ENCODE results near the gene CCNL2.
A peak's percentile ranks its signal among the peaks of the same experiment; 100 is the strongest.
"Not testable (repeated sequence)": the region's sequence is repeated elsewhere in the genome, so short reads cannot be mapped to it uniquely, and the experiment has no call there.

Gene CCNL2

DNA sequence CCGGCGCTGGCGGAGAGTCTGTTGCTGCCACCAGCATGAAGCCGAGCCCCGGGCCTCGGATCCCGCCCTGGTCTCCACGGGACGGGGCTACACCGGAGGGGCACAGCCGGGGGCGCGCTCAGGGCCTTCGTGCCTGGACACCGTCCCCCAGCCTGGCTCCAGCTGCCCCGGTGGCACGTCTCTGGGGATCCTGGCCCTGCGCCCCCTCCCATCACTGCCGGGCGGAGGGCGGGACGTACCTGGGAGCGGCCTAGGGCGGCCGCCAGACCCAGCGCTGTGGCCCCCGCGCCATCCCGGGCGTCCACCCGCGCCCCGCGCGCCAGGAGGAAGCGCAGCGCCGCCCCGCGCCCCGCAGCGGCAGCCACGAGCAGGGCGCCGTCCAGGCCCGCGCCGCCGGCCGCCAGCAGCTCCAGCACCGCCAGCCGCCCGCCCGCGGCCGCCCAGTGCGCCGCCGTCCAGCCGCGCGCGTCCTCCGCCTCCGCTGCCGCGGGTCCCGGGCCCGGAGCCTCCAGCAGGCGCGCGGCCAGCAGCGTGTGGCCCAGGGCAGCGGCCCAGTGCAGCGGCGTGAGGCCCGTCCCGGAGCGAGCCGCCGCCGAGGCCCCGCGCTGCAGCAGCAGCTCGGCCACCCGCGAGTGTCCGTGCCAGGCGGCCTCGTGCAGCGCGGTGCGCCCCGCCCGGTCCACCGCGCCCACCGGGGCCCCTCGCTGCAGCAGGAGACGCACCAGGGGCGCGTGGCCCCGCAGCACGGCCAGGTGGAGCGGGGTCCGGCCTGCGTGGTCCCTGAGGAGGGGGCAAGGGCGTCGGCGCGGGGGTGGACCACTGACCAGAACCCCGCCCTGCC, 20.9 kb upstream of the CCNL2 start:
- DNase-seq, result peak; percentile 43

DNA sequence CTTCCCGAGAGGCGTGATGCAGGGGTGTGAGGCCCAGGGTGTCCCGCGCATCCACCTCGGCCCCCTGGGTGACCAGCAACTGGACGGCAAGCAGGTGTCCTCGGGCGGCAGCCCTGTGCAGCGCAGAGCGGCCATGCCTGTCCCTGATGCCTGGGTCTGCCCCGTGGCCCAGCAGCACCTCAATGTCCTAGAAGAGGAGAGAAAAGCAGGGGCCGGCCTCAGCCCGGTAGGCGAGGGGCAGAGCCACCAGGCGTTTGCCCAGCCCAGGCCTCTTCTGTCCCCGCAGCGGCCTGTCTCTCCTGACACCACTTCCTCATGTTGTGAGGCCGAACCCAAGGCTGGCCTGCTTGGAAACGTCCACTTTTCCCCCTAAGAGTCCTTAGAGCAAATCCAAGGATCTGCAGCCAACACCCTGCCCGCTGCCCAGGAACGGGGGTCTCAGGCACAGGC, 20.3 kb upstream of the CCNL2 start:
- DNase-seq, result peak; percentile 17

DNA sequence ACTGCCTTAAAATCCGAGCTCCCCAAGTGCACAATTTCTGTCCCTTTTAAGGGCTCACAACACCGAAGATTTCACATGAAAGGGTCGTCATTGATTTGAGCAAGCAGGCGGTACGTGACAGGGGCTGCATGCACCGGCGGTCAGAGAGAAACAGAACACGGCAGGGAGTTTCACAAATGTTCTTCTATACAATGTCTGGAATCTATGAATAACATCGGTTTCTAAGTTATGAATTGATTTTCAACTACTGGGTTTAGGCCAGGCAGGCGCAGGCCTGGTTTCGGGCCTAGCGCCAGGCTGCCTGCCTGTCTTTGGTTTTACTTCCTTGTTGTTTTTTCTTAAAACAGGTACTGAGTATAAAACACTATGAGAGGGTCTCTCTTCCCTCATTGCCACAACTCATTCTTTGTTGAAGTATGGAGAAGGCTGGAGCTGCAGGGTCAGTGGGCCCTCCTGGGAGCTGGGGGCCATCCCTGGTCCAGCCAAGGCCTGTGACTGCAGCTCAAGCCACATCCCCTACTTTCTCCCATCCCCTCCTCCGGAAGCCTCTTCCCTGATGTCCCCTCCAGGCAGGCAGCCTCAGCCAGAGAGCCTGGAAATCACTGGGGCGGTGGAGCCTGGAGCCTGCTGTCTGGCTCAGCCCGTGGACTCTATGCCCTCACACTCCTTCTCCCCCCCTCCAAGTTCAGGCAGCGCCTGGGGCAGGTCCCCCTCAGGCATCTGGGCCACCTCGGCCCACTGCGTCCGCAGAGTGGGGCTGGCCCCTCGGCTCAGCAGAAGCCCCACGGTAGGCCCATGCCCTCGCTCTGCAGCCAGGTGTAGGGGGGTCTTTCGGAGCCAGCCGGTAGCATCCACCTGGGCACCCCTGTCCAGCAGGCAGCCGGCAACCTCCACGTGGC, 19.6 kb upstream of the CCNL2 start:
- DNase-seq, result peak; percentile 20

DNA sequence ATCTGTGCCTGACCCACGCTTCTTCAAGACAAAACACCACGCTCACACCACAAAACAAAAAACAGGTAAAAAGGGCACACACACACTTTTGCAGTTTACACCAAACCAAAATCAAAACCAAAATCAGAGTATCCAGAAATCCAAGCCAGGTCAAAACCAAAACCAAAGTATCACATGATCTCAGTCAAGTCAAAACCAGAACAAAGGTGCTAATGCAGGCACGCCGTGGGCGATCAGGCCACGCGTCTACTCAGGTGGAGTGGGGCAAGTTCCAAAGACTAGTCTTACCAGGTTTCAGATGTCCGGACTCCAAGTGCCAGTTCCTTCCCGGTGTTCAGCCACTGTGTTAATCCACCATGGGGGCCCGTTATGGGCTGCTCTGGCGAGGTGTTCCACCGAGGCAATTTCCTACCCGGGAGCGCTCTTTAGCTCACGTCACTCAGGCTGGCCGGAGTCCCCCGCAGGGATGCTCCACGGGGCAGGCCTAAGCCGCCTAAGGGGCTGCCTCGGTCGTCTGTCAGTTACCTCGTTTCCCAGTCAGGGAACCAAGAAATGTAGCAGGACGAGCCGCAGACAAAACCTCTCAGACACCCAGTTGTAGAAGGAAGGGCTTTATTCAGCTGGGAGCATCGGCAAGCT, 18.8 kb upstream of the CCNL2 start:
- not testable (repeated sequence) for DNase-seq

GRCh38 chr1:1417396-1417795, 18.3 kb upstream of the CCNL2 start:
- DNase-seq, result not testable (repeated sequence)

GRCh38 chr1:1415751-1416150, 16.6 kb upstream of the CCNL2 start:
- DNase-seq, result no peak

DNA sequence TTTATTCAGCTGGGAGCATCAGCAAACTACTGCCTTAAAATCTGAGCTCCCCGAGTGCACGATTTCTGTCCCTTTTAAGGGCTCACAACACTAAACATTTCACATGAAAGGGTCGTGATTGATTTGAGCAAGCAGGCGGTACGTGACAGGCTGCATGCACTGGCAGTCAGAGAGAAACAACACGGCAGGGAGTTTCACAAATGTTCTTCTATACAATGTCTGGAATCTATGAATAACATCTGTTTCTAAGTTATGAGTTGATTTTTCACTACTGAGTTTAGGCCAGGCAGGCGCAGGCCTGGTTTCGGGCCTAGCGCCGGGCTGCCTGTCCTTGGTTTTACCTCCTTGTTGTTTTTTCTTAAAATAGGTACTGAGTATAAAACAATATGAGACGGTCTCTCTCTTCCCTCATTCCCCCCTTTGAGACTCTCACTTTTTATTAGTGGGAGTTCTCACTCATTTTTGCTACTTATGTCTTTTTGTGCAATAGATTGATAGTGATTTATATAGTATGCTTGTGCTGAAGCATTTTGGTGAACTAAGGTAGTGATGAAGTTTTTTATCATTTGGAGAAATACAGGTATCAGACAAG, 13.3 kb upstream of the CCNL2 start:
- DNase-seq, result not testable (repeated sequence)

- no peak for DNase-seq
Measured at GRCh38 chr1:1411626-1412025, 12.5 kb upstream of the CCNL2 start.

- DNase-seq, result not testable (repeated sequence)
Measured at GRCh38 chr1:1410238-1410637, 11.1 kb upstream of the CCNL2 start.

GRCh38 chr1:1407636-1408318, 8.6 kb upstream of the CCNL2 start:
- peak; percentile 41 for DNase-seq

GRCh38 chr1:1406821-1407635, 7.9 kb upstream of the CCNL2 start, which contains the start of gene MRPL20:
Gene MRPL20 (minus strand): TSS chr1:1407293. CDS start chr1:1407217, 76 bp downstream.
- peak; percentile 96 for DNase-seq

- DNase-seq, result no peak
Measured at GRCh38 chr1:1406101-1406820, 7.1 kb upstream of the CCNL2 start.

DNA sequence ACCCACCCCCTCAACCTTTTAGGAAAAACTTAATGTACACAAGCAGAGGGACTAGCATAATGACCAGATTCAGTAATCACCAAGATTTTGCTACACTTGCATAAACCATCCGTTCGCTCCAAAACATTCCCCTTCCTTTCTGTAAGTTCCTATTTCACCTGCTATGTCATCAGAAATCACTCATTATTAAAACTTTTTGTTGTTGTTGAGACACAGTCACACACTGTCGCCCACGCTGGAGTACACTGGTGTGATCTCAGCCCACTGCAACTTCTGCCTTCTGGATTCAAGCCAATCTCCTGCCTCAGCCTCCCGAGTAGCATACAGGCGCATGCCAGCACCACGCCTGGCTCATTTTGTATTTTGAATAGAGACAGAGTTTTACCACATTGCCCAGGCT, 4.5 kb upstream of the CCNL2 start:
- no peak for DNase-seq

GRCh38 chr1:1402901-1403392, 3.8 kb upstream of the CCNL2 start:
- DNase-seq, result not testable (repeated sequence)

DNA sequence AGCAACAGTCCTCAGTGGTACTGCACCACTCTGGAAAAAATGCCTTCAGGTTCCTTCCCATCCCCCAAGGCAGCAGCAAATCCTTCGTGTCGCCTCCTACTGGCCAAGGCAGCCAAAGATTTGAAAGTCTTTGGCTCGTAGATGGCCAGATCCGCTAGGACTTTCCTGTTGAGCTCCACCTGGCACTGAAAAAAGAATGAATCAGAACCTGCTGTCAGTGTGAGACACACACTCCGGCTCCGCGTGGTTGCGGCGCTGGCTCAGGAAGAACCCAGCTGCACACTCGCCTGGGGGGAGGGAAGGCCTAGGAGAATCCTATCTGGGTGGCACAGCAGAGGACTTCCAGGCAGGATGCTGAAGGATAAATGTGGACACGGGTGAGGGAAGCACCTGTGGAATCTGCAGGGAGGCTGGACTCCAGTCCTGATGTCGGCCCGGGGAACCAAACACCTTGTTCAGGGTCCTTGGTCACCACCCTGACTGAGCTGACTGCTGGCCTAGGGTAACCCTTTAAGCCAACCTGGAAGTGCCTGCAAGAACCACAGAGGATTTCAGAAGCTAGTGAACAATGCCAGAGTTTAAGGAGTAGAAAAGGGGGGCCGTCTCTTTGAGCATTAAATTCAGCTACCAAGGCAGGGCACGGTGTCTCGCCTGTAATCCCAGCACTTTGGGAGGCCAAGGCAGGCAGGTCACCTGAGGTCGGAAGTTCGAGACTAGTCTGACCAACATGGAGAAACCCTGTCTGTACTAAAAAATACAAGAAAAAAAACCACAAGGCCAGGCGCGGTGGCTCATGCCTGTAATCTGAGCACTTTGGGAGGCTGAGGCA, 3.2 kb upstream of the CCNL2 start:
- no peak for DNase-seq

- no peak for DNase-seq
Measured at GRCh38 chr1:1401457-1402010, 2.4 kb upstream of the CCNL2 start.

DNA sequence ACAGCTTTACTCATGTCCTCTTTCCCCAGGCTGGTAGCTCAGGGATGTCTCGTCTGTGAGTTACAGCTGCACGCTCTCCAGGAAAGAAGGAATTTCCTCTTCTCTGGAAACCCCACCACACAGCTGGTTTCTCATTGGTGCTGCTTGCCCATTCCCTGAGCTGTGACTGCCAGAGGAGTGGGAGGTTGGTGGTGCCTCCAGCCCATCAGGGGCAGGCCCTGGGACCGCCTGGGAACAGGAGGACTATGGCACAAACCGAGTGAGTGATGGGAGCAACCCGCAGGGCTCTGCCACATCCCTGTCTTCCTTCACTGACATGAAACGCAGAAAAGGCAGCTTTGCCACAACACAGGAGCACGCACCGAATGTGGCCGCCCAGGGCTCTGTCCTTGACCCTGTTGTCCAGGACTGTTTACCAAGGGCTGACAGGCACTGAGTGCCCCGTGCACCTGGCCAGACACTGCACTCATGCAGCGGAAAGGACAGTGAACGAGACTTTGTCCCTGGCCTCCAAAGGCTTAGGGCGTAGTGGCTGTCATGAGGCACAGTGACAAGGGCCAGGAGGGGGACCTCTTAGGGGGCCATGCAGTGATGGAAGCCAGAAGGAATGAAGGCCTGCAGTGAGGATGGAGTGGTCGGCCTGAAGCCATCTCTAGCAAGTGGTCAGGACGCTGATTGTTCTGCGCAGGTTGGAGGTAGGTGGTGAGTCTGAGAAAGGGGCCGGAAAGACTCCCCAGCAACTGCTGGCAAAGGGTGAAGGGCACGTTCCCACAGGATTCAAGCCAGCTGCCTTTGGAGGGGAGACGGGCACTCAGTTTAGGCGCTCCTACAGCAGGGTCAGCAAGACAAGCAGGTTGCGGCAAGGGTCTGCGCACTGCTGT, 1.7 kb upstream of the CCNL2 start:
- no peak for DNase-seq

All from right hindlimb (tissue), 1 donor.